Dedifferentiated amniotic fluid mesenchymal stem cell (primary cell): ENCODE results near the gene S100A14.
"Not testable (repeated sequence)": the region's sequence is repeated elsewhere in the genome, so short reads cannot be mapped to it uniquely, and the experiment has no call there.

ENCODE experiments used
- DNase-seq: peaks from one replicate; pipeline ENCODE4 v3.0.0-alpha.2; 2016; ENCODE audit errors: extremely low spot score

The S100A14 gene

DNA sequence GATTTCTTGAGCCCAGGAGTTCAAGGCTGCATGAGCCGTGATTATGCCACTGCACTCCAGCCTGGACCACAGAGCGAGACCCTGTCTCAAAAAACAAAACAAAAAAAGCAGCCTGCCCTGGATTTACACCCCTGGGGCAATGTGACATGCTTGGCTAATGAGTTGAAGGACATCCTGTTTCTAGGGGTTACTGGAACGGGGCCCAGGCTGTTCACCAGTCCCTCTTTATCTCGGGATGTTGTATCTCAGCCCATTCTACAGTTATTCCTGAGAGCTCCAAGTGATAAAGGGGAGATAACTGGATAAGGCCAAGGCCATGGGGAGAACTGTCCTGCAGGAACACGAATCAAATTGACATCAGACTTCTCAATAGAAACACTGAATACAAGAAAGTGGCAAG is 28.8 kb downstream of the S100A14 start:
- no peak for DNase-seq

DNA sequence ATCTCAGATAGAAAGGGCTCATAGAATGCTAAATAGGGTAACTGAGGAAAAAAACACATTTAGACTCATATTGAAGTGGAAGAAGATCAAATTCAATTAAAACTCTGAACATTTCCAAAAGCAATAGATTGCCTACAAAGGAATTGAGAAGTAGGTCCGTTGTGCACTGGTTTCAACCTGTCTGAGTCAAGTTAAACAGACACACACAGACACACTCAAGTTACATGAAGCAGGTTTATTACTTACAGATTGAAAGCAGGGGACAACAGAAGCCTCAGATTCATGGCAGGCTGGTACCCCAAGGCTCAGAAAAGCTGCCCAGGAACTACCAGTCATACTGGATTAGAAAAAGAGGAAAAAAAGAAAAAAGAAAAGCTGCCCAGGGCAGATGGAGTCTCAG is 29.8 kb downstream of the S100A14 start:
- DNase-seq = no peak

DNA sequence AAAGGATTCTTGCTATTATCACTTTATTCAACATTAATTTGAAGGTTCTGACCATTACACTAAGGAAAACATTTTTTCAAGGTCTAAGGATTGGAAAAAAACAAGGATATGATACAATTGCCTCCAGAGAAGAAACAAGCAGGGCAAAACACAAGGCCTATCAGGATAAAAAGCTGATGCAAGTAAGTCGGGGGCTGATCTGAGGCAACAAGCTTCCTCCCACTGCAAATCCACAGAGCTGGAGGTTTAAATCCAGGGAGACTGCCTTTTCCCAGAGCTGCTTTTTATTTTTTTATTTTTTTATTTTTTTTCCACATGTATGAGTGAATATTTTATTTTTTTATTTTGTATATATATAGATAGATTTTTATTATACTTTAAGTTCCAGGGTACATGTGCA is 31.1 kb downstream of the S100A14 start:
- no peak for DNase-seq

DNA sequence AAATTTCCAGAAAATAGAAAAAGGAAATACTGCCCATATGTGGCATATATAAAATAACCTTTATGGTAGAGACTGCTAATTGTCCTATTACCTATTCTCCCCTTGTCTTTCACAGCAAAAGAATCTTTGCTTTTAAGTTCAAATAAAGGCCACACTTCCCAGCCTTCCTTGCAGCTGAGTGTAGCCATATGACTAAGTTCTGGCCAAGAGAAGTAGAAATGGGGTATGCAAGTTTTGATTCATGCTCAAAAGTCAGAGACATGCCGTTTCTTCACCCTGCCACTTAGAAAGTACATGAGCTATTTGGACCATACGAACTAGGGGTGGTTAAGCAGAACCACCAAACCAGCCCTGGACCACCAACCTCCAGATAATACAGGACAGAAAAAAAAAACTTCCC is 32.1 kb downstream of the S100A14 start:
- no peak for DNase-seq

DNA sequence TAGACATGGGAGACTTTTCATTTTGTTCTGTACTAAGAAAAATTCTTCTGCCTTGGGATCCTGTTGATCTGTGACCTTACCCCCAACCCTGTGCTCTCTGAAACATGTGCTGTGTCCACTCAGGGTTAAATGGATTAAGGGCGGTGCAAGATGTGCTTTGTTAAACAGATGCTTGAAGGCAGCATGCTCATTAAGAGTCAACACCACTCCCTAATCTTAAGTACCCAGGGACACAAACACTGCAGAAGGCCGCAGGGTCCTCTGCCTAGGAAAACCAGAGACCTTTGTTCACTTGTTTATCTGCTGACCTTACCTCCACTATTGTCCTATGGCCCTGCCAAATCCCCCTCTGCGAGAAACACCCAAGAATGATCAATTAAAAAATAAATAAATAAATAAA is 32.6 kb downstream of the S100A14 start:
- not testable (repeated sequence) for DNase-seq

DNA sequence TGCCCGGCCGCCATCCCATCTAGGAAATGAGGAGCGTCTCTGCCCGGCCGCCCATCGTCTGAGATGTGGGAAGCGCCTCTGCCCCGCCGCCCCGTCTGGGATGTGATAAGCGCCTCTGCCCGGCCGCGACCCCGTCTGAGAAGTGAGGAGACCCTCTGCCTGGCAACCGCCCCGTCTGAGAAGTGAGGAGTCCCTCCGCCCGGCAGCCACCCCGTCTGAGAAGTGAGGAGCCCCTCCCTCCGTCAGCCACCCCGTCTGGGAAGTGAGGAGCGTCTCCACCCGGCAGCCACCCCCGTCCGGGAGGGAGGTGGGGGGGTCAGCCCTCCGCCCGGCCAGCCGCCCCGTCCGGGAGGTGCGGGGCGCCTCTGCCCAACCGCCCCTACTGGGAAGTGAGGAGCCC is 33.3 kb downstream of the S100A14 start:
- not testable (repeated sequence) for DNase-seq

DNA sequence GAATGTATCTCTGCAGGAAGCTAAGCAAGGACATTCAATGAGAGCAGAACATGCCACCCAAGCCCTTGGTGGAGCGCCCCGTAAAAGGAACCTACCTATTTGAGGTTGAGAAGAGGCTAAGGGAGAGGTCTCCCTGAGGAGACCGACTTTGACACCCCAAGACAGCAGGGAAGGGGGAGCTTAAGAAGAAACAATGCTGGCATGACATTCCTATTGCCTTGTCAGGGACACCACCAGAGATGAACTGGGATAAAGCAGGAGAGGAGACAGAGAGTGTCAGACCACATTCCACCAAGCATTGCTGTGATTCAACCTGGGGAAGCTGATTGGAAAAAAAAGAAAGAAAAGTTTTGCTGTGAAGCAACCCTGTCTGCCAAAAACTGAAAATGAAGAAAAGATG is 37.2 kb downstream of the S100A14 start:
- DNase-seq = no peak

DNA sequence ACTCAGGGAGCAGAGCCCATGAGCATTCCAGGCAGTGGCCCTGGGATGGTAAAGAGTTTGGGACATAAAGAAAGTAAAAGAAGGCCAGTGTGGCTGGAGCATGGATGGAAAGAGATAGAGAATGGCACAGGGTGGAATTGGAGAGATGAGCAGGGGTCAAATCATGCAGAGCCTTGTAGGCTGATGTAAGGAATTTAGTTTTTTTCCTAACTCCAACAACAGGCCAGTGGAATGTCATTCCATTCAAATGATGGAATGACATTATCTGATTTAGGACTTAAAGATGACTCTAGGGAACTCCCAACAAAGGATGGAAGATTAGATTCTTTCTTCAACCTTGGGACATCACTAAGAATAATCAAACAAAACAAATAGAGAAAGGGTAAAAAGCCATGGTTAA is 37.6 kb downstream of the S100A14 start:
- no peak for DNase-seq

DNA sequence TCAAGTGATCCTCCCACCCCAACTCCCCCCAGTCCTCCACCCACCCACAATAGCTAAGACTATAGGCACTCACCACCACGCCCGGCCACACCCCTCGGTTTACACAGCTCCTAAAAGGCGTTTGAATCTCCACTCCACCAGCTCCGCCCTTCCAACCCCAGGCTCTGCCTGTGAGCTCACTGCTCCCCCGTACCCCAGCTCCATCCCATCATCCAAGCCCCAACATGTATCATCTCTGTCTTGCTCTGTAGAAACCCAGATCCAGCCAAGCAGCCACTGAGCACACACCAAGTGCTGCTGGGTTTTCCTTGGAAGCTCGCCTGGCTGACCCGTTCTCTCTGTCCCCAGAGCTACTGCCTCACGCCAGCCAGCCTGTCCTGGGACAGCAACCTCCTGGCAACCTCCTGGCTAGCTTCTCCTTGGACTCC is 38.5 kb downstream of the S100A14 start:
- DNase-seq = no peak

DNA sequence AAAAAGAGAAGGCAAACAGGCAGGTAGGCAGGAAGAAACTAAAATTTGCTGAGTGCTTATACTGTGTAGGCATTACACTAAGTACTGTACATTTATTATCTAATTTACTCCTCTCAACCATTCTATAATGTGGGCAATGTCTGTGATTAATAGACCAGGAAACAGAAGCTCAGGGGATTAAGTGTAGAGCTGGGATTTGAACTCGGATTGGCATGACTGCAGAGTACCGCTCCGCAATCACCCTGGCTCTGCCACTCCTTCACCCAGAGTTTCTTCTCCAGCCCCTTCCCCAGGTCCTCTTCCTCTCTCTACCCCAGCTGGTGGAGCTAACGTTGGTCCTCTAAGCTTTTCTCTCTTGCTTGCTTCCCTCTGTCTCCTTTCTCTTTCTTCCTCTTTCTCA is 39.0 kb downstream of the S100A14 start:
- DNase-seq = no peak

DNA sequence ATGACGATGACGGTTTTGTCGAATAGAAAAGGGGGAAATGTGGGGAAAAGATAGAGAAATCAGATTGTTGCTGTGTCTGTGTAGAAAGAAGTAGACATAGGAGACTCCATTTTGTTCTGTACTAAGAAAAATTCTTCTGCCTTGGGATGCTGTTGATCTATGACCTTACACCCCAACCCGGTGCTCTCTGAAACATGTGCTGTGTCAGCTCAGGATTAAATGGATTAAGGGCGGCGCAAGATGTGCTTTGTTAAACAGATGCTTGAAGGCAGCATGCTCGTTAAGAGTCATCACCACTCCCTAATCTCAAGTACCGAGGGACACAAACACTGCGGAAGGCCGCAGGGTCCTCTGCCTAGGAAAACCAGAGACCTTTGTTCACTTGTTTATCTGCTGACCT is 40.6 kb downstream of the S100A14 start:
- not testable (repeated sequence) for DNase-seq

DNA sequence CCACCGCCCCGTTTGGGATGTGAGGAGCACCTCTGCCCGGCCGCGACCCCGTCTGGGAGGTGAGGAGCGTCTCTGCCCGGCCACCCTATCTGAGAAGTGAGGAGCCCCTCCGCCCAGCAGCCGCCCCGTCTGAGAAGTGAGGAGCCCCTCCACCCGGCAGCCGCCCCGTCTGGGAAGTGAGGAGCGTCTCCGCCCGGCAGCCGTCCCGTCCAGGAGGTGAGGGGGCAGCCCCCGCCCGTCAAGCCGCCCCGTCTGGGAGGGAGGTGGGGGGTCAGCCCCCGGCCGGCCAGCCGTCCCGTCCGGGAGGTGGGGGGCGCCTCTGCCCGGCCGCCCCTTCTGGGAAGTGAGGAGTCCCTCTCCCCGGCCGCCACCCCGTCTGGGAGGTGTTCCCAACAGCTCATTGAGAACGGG is 41.0 kb downstream of the S100A14 start:
- not testable (repeated sequence) for DNase-seq

DNA sequence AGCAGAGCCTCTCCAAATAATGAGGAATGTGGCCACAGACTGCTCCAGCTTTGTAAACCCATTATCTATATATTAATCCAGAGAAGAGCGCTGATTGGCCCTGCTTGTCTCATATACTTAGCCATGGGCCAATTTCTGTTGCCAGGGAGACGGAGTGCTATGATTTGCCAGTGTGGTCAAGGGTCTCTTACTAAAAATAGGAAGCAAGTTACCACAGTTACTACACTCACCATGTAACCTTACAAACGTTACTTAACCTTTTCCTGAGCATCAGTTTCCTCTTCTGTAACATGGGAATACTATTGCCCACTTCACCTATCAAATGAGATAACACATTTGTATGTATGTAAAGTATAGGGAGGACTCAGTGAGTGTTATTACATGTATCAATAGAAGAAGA is 42.8 kb downstream of the S100A14 start:
- no peak for DNase-seq

DNA sequence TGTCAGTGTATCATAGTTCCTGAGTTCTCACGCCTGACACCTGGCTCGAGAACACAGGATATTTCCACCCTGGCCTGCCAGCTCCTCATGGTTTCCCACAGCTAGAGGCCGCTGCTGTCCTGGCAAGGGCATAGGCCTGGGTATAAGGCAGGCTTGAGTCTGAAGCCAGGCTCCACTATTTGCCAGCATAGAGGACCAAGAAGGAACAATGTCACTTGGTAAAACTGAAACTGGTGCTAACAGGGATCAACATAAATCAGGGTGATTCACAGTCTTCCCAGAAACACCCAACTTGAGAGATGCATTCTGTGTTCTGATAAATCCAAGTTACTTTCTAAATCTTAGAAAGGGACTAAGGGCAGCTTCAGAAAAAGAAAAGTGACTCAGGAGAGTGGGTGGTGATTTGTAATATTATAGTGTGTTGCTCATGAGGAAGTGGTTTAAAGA is 43.5 kb downstream of the S100A14 start:
- peak; percentile 87 for DNase-seq

DNA sequence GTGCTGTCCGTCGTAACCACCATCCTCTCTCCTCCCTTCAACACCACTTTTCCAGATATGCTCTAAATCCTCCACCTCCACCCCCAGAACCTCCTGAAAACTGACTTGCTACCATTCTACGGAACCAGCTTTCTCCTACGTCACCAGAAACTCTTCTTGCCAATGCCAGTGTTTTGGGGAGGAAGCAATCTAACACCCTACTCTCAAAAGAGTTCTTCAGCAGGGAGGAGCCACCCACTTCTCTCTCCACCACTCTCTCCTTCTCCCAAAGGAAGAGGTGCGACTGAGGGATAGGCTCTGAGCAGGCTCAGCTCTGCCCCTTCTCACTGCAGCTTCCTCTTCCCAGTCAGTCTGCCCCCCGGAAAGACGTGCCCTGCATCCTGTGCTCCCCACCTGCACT is 44.4 kb downstream of the S100A14 start:
- peak; percentile 12 for DNase-seq

DNA sequence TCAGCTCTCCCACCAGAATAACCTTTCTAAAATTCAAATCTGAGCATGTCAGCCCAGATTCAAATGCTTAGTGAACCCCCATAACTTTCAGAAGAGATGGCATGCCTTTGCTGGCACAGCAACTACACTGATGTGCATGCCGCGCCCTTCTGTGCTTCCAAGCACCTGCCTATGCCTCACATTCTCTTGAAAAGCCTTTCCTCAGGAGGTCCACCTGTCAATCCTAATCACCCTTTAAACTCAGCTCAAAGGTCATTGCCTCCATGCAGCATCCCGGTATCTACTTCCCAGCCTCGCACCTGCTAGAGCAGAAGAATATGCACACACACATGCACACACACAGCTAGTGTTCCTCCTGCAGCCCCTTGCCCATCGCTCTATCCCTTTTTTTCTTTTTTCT is 45.3 kb downstream of the S100A14 start:
- DNase-seq = peak; percentile 10

DNA sequence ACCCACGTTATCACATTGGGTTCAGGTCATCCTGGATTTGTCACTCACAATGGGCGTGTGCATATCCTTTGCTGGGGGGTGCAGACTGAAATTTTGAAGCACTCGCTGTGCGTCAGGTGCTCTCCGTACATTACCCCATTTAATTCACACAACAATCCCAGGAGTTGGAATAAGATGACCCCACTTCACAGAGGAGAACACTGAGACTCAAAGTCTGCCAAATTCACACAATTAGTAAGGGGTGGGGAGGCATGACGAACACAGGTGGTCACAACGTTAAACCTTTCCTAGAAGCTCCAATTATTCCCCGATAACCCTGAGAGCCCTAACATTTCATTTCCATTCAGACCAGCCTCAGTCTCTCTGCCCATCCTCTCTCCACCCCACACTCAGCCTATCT is 46.7 kb downstream of the S100A14 start:
- peak; percentile 4 for DNase-seq

DNA sequence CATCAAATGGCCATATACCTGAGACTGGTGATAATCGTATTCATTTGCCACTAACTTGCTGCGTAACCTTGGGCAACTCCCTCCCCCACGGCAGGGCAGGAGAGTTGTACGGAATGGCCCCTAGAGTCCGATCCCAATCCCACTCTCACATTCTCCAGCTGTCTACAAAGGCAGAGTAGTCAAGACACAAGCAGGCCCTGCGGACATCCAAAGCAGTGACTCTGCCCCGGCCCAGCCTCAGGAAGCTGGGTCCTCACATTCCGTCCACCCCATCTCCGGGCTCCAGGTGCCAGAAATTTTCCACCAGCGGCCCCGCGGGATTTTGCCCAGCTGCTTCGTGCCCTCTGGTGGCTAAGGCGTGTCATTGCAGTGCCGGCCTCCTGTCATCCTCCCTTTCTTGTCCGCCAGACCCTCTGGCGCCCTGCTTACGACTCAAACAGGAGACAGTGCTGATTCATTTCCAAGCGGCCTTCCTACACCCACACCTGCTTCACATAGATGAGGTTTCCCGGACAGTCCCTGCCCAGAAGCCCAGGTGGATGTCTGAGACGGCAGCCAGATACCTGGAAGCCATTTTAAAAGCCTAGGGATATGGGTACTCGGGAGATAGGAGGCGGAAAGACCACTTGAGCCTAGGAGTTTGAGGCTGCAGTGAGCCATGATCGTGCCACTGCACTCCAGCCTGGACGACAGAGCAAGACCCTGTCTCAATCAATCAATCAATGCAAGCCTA is 47.6 kb downstream of the S100A14 start:
- DNase-seq = peak; percentile 84

DNA sequence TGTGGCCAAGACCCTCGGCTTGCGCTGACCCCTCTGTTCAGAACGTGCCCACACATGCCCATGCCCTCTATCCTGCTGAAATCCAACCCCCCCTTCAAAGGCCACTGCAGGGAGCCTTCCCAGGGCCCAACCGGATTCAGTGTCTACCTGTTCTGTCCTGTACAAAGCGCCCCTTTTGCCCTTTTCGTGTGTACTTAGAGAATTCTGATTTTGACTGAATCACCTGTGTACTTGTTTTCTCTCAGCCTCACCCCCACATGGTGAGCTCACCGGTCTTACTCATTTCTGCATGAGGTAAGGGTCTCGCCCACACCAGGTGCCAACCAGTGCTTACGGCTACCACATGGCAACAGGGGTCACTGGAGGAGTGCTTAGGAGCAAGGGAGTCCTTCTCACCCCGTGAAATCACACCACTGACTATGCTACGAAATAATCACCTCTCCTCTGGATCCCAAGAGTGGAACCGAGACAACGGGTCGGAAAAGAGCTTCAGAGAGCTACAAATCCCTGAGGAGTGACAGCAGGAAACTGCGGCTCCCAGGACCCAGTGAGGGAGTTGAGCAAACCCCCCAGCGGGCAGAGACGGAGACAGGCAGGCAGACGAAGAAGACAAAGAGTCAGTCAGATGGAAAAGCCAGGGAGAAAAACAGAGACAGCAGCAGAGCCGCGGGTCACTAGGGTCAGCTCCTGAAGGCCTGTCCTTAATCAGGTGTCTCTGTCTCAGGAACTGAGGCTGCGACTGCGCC is 48.3 kb downstream of the S100A14 start:
- peak; percentile 13 for DNase-seq

DNA sequence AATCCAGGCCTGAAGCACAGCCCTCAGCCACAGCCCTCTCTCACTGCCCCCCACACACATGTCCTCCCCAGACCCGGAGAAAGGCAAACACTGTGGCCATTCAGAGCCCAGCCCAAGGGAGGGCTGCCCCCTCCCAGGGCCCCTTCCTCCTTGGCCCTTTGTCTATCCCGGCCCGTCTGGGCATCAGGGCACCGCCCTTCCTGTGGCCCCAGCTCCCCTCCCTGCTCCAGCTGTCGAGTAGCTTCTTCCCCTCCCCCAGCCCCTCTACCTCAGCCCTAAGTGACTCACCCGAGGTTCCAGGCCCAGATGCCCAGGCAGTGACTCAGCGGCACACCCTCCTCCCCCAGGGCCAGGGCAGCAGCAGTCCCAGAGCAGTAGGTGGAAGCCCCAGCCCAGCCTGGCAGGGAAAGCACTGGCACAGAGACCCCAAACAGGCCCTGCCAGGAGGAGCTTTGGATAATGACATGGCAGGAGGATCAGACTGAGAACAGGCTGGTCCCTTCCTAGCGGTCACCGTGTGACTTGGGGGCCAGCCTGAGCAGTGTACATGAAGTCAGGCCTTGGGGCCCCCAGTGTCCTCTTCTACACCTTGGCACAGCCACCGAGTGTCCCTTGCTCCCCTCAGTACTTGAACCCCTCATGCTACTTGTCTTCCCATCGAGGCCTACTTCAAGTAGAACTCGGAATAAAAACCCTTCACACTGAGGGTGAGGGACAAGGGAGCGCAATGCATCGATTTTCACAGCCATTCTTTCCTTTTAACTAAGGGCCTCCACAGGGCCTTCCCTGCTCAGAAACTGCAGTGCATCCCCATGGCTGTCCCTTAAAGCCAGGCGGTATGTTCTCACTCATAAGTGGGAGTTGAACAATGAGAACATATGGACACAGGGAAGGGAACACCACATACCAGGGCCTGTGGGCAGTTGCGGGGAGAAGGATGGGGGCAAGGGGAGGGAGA is 49.4 kb downstream of the S100A14 start:
- peak; percentile 98 for DNase-seq

DNA sequence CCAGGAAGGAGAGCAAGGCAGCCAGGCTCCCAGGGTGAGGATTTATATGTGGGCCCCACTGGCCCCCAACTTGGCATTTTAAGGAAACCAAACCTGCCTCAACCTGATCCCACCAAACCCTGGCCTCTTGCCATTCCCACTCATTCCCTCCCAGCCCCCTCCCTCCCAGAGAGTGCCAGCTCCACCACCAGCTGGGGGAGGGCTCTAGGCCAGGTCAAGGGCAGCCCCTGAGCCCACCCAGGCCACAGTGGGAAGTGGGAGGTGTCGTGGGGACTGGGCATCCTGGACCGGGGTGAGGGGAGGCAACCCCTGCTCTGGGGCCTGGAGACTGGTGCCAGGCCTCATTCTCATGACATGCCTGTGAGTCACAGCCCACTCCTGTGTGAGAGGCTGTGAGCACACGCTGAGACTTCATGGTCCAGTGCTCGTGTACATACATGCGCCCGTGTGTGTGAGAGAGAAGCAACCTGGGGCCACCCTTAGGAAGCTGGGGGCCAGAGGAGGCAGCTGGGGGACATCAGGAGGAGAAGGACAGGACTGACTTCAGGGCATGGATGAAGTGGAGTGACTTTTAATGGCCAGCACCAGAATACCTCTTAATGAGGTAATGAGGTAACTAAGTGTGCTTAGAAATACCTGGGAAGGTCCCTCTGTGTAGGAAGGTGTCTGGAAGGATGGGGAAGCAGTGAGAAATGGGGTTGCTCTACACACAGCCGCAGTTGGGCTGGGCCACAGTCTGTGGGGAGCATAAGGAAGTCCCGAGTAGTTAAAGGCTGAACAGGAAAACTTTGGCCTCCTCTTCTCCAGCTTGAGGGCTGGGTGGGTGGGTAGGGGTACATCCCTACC is 50.4 kb downstream of the S100A14 start, which contains the start of gene S100A2:
Gene S100A2, minus strand, starts transcription at position 316 of the 846 bp plus-strand sequence. CDS start 1,967 bp downstream, outside the sequence.
- peak; percentile 89 for DNase-seq
